C4-2B (cell line): ENCODE results near the gene NDUFB3.
A peak's percentile ranks its signal among the peaks of the same experiment; 100 is the strongest.
"Not testable (repeated sequence)": the region's sequence is repeated elsewhere in the genome, so short reads cannot be mapped to it uniquely, and the experiment has no call there.

Experiments
- H3K27ac ChIP-seq: fragments of 450-650 bp; 2 replicates; pipeline ENCODE4 v1.5.1; 2017
- CTCF ChIP-seq: fragments of 450-650 bp; conservative IDR thresholded peaks from 2 replicates; pipeline ENCODE4 v1.5.1; 2017; ENCODE audit warnings: mild to moderate bottlenecking
- ZFX ChIP-seq: fragments of 450-650 bp; IDR thresholded peaks from 2 replicates; pipeline ENCODE4 v1.6.1; 2017

Gene NDUFB3

GRCh38 chr2:201071479-201072200, at the start of gene NDUFB3, which contains the start of gene HYCC2:
TSS of gene NDUFB3 (plus strand) at chr2:201072001. CDS start at chr2:201078883, 6,882 bp downstream.
TSS of gene HYCC2 (minus strand) at chr2:201071671. CDS start at chr2:201024009, 47,662 bp downstream.
- peak within 1 kb of the TSS; percentile 88 for H3K27ac ChIP-seq
- TF ChIP-seq CTCF (peak; percentile 33), ZFX (no peak)

- H3K27ac ChIP-seq, result no peak overlapping the region
- TF ChIP-seq CTCF, result no peak
Observed at GRCh38 chr2:201024518-201024917, 47.3 kb upstream of the NDUFB3 start.

- H3K27ac ChIP-seq, result not testable (repeated sequence)
Observed at GRCh38 chr2:201034355-201034754, 37.4 kb upstream of the NDUFB3 start.

- H3K27ac ChIP-seq, result not testable (repeated sequence)
Observed at GRCh38 chr2:201038361-201038760, 33.4 kb upstream of the NDUFB3 start.

- H3K27ac ChIP-seq, result no peak overlapping the region
- TF ChIP-seq ZFX, result no peak
Observed at GRCh38 chr2:201038855-201039254, 32.9 kb upstream of the NDUFB3 start.

GRCh38 chr2:201040867-201041628, 30.8 kb upstream of the NDUFB3 start:
- TF ChIP-seq CTCF (no peak), ZFX (no peak)
- H3K27ac ChIP-seq, result no peak overlapping the region

GRCh38 chr2:201042451-201042850, 29.4 kb upstream of the NDUFB3 start:
- H3K27ac ChIP-seq, result not testable (repeated sequence)

- not testable (repeated sequence) for H3K27ac ChIP-seq
Observed at GRCh38 chr2:201043050-201043449, 28.8 kb upstream of the NDUFB3 start.

- no peak overlapping the region for H3K27ac ChIP-seq
- TF ChIP-seq ZFX, result no peak
- no peak for TF ChIP-seq CTCF
Observed at GRCh38 chr2:201046881-201047280, 24.9 kb upstream of the NDUFB3 start.

- no peak overlapping the region for H3K27ac ChIP-seq
- no peak for TF ChIP-seq ZFX
- no peak for TF ChIP-seq CTCF
Observed at GRCh38 chr2:201049455-201049854, 22.3 kb upstream of the NDUFB3 start.
